H1 (cell line): ENCODE data around the gene GRK6. TPM values are rescaled to one million over a fixed set of nuclear protein-coding genes. Genes with fewer than 3 reads are reported as not detected.

Source experiments
- BACH1 ChIP-seq: IDR thresholded peaks from 2 replicates; pipeline ENCODE4 v1.6.1; 2012; ENCODE audit warnings: low read length, improper control_type of control experiment
- BRCA1 ChIP-seq: IDR thresholded peaks from 2 replicates; pipeline ENCODE4 v1.6.1; 2012; ENCODE audit warnings: low read depth, low read length, improper control_type of control experiment
- CBX8 ChIP-seq: fragments of 300-800, 300-1000 bp; sonication (generic); IDR thresholded peaks from 2 replicates; pipeline ENCODE4 v1.7.1; 2016; ENCODE audit warnings: low read depth, low read length, borderline replicate concordance
- CEBPB ChIP-seq: IDR thresholded peaks from 2 replicates; pipeline ENCODE4 v1.6.1; 2012; ENCODE audit warnings: low read depth, low read length
- CTBP2 ChIP-seq: IDR thresholded peaks from 2 replicates; pipeline ENCODE4 v1.7.0; 2011; ENCODE audit warnings: borderline replicate concordance, mild to moderate bottlenecking, moderate library complexity, mixed read lengths, low read length; ENCODE audit not compliant: insufficient read depth, insufficient read length
- EGR1 ChIP-seq: IDR thresholded peaks from 2 replicates; pipeline ENCODE4 v1.6.1; 2011; ENCODE audit warnings: low read depth, low read length, borderline replicate concordance
- EZH2 ChIP-seq: fragments of 200-600 bp; sonication (generic); IDR thresholded peaks from 2 replicates; pipeline ENCODE4 v1.7.1; 2012; ENCODE audit warnings: low read depth, mild to moderate bottlenecking, moderate library complexity, low read length, inconsistent platforms; ENCODE audit not compliant: severe bottlenecking
- JUN ChIP-seq: IDR thresholded peaks from 2 replicates; pipeline ENCODE4 v1.6.1; 2011; ENCODE audit warnings: low read depth, mild to moderate bottlenecking, improper control_type of control experiment, low read length
- NANOG ChIP-seq: IDR thresholded peaks from 2 replicates; pipeline ENCODE4 v1.6.1; 2011; ENCODE audit warnings: low read length, low read depth, mild to moderate bottlenecking, inconsistent platforms; ENCODE audit not compliant: insufficient read depth, poor library complexity, severe bottlenecking
- NRF1 ChIP-seq: IDR thresholded peaks from 2 replicates; pipeline ENCODE4 v1.6.1; 2011; ENCODE audit warnings: mild to moderate bottlenecking, low read depth, low read length, improper control_type of control experiment
- PHF8 ChIP-seq: fragments of 200-600 bp; sonication (generic); conservative IDR thresholded peaks from 2 replicates; pipeline ENCODE4 v1.7.1; 2012; ENCODE audit warnings: low read depth, mild to moderate bottlenecking, inconsistent platforms, low read length, moderate library complexity
- POLR2A ChIP-seq, 2 experiments: IDR thresholded peaks; 1 replicate in 1 of 2; 2 replicates in 1 of 2; pipeline ENCODE4 v1.6.1; 2011; ENCODE audit warnings: low read depth in 2 of 2, low read length in 2 of 2, mild to moderate bottlenecking in 2 of 2; ENCODE audit errors: control extremely low read depth in 1 of 2
- POLR2AphosphoS5 ChIP-seq: IDR thresholded peaks from 2 replicates; pipeline ENCODE4 v1.6.1; 2011; ENCODE audit warnings: low read depth, low read length
- RAD21 ChIP-seq, 2 experiments: IDR thresholded peaks in 1 of 2; conservative IDR thresholded peaks in 1 of 2; 2 replicates each; pipeline ENCODE4 v1.6.1; 2011; ENCODE audit warnings: low read depth in 2 of 2, low read length in 2 of 2, improper control_type of control experiment in 1 of 2, inconsistent platforms in 1 of 2, mild to moderate bottlenecking in 1 of 2, moderate library complexity in 1 of 2
- RNF2 ChIP-seq: fragments of 200-900, 300-1000 bp; sonication (generic); IDR thresholded peaks from 2 replicates; pipeline ENCODE4 v1.7.1; 2016; ENCODE audit warnings: borderline replicate concordance, low read depth, mild to moderate bottlenecking, antibody characterized with exemption, low read length; ENCODE audit not compliant: poor library complexity, severe bottlenecking; ENCODE audit errors: missing control alignments
- TBP ChIP-seq: IDR thresholded peaks from 2 replicates; pipeline ENCODE4 v1.6.1; 2011; ENCODE audit warnings: low read depth, low read length, improper control_type of control experiment
- TCF12 ChIP-seq: IDR thresholded peaks from 2 replicates; pipeline ENCODE4 v1.6.1; 2011; ENCODE audit warnings: low read depth, mild to moderate bottlenecking, low read length
- TEAD4 ChIP-seq: IDR thresholded peaks from 2 replicates; pipeline ENCODE4 v1.6.1; 2012; ENCODE audit warnings: low read depth, low read length, inconsistent platforms, mixed read lengths
- polyA plus RNA-seq, 7 experiments: library from polyadenylated mRNA; depleted of rRNA in 3 of 7; stranded (reverse) in 5 of 7; unstranded in 2 of 7; fragments of >200 nt in 5 of 7; fragments of 200-250 nt in 2 of 7; gene quantifications; 1 replicate in 5 of 7; 2 replicates in 1 of 7; 4 replicates in 1 of 7; pipeline versions ENCODE4 v1.2.1 to v1.2.3, GENCODE V29; 2011 to 2013; ENCODE audit warnings: missing spikeins in 2 of 7, mixed read lengths in 2 of 7
- total RNA-seq: library from RNA; stranded (reverse); fragmentation: NEBNext Ultra II Directional; extraction: Animal tissue kit (Norgen Biotek cat#: 25700); gene quantifications from 2 replicates; pipeline ENCODE4 v1.2.1, GENCODE V29; 2021
- TF ChIP-seq, protein P1 (sequence below): IDR thresholded peaks from 2 replicates; pipeline ENCODE4 v1.6.1; 2012; ENCODE audit warnings: low read length, inconsistent platforms
- TF ChIP-seq, protein P2 (sequence below): IDR thresholded peaks from 2 replicates; pipeline ENCODE4 v1.6.1; 2012; ENCODE audit warnings: inconsistent platforms
- TF ChIP-seq, protein P3 (sequence below): IDR thresholded peaks from 2 replicates; pipeline ENCODE4 v1.6.1; 2011; ENCODE audit warnings: low read depth, mild to moderate bottlenecking, low read length; ENCODE audit not compliant: insufficient read depth

Gene GRK6
- total and polyA plus RNA-seq, 2 of the 8 experiments (the other 6 are each of a cell fraction or from before 2014, with no cell fraction given) = 31.8 to 57.8 TPM

DNA sequence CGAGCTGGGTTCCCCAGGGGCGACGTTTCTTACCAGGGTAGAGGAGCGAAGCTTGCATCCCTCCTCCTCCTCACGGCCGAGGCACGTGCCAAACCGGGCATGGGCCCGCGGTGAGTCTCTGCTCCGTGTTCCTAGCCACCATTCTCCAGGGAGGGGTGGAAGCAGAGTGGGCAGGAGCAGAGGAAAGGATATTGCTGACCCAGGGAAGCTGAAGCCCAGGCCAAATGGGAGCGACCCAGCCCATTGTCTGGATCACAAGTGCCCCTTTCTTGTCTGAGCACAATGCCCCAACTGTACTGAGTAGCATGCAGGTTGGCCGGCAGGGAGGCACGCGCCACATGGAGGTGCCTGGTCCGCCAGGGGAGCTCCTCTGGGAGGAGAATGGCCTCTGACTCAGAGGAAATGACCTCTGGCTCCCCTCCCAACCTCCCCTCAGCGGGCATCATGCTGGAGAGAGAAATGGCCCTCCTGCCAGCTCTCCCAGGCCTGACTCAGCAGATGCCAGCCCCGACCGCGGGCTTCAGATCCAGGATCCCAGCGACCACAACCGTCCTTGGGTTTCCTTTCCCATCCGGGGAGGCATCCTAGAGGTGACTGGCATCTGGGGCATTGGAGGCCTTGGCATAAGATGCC lies 21.3 kb downstream of the GRK6 start (continued):
- TF ChIP-seq, protein P1, sequence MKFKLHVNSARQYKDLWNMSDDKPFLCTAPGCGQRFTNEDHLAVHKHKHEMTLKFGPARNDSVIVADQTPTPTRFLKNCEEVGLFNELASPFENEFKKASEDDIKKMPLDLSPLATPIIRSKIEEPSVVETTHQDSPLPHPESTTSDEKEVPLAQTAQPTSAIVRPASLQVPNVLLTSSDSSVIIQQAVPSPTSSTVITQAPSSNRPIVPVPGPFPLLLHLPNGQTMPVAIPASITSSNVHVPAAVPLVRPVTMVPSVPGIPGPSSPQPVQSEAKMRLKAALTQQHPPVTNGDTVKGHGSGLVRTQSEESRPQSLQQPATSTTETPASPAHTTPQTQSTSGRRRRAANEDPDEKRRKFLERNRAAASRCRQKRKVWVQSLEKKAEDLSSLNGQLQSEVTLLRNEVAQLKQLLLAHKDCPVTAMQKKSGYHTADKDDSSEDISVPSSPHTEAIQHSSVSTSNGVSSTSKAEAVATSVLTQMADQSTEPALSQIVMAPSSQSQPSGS = 0 out of 2 replicates have a peak, but pooled peaks have one; percentile 36
- no peak for TF ChIP-seq CBX8
- no peak for TF ChIP-seq CEBPB
- TF ChIP-seq, protein P2, sequence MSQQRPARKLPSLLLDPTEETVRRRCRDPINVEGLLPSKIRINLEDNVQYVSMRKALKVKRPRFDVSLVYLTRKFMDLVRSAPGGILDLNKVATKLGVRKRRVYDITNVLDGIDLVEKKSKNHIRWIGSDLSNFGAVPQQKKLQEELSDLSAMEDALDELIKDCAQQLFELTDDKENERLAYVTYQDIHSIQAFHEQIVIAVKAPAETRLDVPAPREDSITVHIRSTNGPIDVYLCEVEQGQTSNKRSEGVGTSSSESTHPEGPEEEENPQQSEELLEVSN = peak; percentile 84
- TF ChIP-seq PHF8 = no peak
- TF ChIP-seq EGR1 = no peak
- peak; percentile 25 for TF ChIP-seq CTBP2
- no peak; a peak in 1 of 4 replicates for TF ChIP-seq RAD21 (IDR thresholded peaks at IDR 0.05 in 1 of 2, conservative IDR thresholded peaks at IDR 0.05 in 1 of 2; ENCODE audit: low read depth in 2 of 2, low read length in 2 of 2)
- TF ChIP-seq EZH2 = no peak
- TF ChIP-seq BACH1 = peak; percentile 87
- TF ChIP-seq NANOG = no peak
- TF ChIP-seq RNF2 = no peak
- TF ChIP-seq JUN = no peak
- no peak for TF ChIP-seq TCF12
- TF ChIP-seq BRCA1 = no peak
- peak; percentile 41; the same call in 1 of the 2 replicates for TF ChIP-seq POLR2AphosphoS5
- TF ChIP-seq TBP = peak; percentile 45
- peak in 1 of 2 experiments; percentile 90; a peak in 2 of 3 replicates for TF ChIP-seq POLR2A (IDR thresholded peaks at IDR 0.05; ENCODE audit: control extremely low read depth in 1 of 2, low read depth in 2 of 2, low read length in 2 of 2)
- TF ChIP-seq, protein P3, sequence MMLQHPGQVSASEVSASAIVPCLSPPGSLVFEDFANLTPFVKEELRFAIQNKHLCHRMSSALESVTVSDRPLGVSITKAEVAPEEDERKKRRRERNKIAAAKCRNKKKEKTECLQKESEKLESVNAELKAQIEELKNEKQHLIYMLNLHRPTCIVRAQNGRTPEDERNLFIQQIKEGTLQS = no peak
- no peak for TF ChIP-seq TEAD4
- no peak for TF ChIP-seq NRF1
